Measurements from ENCODE around the gene STX18. TPM values are rescaled to one million over a fixed set of nuclear protein-coding genes. Genes with fewer than 3 reads are reported as not detected.
A peak's percentile ranks its signal among the peaks of the same experiment; 100 is the strongest.
"Not testable (repeated sequence)": the region's sequence is repeated elsewhere in the genome, so short reads cannot be mapped to it uniquely, and the experiment has no call there.

The STX18 gene
- 10 to 100 TPM; 13.3 to 26.6 TPM for total RNA-seq

DNA sequence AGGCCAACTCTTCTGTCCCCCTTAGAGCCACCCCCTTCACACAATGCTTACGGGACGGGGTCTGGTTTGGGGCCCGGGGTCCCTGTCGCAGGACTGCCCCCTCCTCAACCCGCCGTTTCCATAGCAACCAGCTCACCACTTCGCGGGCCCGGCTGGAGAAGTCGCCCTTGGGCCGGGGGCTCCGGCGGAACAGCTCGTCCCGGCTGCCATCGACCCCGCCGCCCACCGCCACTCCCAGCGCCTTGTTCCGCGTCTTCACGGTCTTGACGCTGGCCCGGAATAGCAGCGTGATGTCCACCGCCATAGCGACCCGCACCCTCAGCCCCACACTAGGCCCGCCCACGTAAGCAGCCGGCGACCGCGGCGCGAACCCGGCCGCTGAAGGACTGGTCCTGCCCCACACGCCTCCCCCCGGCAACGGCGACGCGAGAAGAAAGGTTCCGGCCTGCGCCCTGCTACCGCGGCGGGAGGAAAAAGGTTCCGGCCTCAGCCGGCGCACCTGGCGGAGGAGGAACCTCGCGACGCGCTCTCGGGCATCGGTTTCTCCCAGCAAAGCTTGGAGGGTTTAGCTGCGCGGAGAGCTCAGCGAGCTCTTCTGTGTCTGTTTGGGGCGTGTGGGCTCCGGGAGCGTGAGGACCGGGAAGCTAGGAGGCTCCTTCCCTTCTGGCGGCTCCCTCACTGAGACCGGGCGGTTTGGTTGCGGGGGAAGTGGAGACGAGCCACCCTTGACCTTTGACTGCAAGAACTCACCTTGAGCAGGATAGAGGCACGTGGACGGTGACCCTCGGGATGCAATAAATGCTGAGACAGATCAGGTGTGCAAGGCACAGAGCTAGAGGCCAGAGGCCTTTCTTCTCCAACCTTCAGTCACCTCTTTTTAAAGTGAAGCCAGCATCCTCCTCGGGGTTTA, at the start of gene STX18:
STX18 (minus strand) TSS at position 388 of the 910 bp plus-strand sequence; CDS start at position 304, 84 bp downstream.
- ATAC-seq, result peak; percentile 91 to 97
- H3K36me3 Mint-ChIP-seq, result peaks cover 6 to 18% of the 10 kb centered on the region in 2 donors
- peak; percentile 86 to 92 for DNase-seq (ENCODE audit: low spot score in 2 of 2)
- H3K9me3 Mint-ChIP-seq, result no peaks in the 10 kb centered on the region
- peak within 1 kb of the TSS; percentile 88 to 97 for H3K27ac Mint-ChIP-seq

DNA sequence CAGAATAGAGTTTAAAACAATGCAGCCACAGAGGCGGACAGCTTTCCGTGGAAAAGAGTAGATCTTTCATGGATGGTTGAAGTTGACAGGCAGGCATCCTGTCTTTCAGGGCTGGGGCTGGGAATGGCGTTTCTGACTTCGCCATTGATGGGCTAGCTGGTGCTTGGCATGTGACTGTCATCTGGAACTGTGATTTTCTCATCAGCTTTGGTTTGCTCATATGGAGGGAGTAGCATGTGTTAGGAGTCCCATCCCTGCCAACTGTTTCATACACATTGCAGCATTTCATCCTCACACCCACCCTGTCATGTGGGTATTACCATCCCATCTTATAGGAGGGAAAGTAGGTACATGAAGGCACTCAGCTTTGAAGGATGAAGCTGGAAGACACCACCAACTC, 49.2 kb upstream of the STX18 start:
- H3K27ac Mint-ChIP-seq, result no peak overlapping the region
- DNase-seq (ENCODE audit: low spot score in 2 of 2), result no peak
- ATAC-seq, result no peak
- H3K36me3 Mint-ChIP-seq, result peaks cover 34 to 44% of the 10 kb centered on the region in 2 donors
- peaks cover 22 to 30% of the 10 kb centered on the region in 2 donors for H3K9me3 Mint-ChIP-seq

- ATAC-seq (no peak), DNase-seq (ENCODE audit: low spot score in 2 of 2) (no peak)
- Mint-ChIP-seq H3K9me3 (peaks cover 21 to 24% of the 10 kb centered on the region in 2 donors), H3K36me3 (peaks cover 32 to 39% of the 10 kb centered on the region in 2 donors), H3K27ac (no peak overlapping the region)
These were observed 48.7 kb upstream of the STX18 start for GRCh38 chr4:4590546-4590945.

DNA sequence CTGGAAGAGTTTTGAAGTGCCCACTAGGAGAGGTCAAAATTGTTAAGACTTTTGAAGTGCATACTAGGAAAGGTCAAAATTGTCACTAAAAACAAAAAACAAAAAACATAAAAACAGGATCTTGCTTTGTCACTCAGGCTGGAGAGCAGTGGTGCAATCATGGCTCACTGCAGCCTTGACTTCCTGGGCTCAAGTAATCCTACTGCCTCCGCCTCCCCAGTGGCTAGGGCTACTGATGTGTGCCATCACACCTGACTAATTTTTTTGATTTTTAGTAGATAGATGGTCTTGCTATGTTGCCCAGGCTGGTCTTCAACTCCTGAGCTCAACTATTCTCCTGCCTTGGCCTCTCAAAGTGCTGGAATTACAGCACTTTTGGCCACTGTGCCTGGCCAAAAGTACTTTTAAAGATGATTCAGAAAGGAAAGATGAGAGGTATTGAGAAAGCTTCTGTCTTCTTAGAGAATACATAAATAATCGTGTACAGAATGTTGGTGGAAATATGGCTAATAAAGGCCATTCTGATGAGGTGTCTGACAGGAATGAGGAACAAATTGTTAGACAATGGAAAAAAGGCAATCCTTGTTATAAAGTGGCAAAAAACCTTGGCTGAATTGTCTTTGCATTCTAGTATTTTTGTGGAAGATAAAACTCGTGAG, 43.3 kb upstream of the STX18 start:
- peaks cover 5 to 12% of the 10 kb centered on the region in 2 donors for H3K9me3 Mint-ChIP-seq
- no peak for DNase-seq (ENCODE audit: low spot score in 2 of 2)
- H3K36me3 Mint-ChIP-seq, result peaks cover 17 to 18% of the 10 kb centered on the region in 2 donors
- H3K27ac Mint-ChIP-seq, result no peak overlapping the region
- ATAC-seq, result no peak

DNA sequence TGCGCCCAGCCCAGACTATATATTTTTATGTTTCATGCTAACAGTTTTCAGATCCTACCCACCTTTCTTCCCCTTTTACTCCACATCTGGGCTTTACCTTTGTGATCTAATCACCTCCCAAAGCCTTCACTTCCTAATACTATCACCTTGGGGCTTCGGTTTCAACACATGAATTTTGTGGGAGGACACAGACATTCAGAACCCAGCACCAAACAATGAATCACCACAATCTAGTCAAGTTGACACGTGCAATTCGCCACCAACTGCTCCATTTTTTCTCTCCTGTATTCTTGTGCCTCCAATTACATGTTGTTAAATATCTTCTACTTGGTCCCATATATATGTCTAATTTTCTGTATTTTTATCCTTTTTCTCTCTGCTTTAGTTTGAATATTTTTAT, 41.8 kb upstream of the STX18 start:
- H3K27ac Mint-ChIP-seq, result no peak overlapping the region
- DNase-seq (ENCODE audit: low spot score in 2 of 2) (no peak), ATAC-seq (no peak)
- peaks cover 17 to 18% of the 10 kb centered on the region in 2 donors for H3K36me3 Mint-ChIP-seq
- H3K9me3 Mint-ChIP-seq, result peaks cover 5 to 12% of the 10 kb centered on the region in 2 donors

- Mint-ChIP-seq H3K36me3 (peaks cover 17 to 18% of the 10 kb centered on the region in 2 donors), H3K27ac (no peak overlapping the region), H3K9me3 (peaks cover 5 to 12% of the 10 kb centered on the region in 2 donors)
- ATAC-seq, result no peak
- no peak for DNase-seq (ENCODE audit: low spot score in 2 of 2)
These were observed 40.8 kb upstream of the STX18 start for GRCh38 chr4:4582653-4583052.

DNA sequence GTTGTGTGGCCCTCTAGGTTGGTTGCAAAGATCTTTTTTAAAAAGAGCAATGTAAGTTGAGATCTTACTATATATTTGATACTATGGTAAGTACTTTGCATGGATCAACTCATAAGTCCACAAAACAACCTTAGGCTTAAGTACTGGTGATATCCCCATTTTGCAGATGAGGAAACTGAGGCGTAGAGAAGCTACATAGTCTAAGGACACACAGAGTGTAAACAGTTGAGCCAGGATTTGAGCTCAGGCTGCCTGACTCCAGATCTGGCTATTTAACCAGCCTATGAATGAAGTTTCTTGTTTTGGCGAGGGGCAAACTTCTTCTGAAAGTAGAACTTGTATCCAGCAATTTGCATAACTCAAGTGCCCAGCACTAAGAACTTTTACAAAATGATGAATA, 38.6 kb upstream of the STX18 start:
- peaks cover 4 to 12% of the 10 kb centered on the region in 2 donors for H3K9me3 Mint-ChIP-seq
- peaks cover 15 to 16% of the 10 kb centered on the region in 2 donors for H3K36me3 Mint-ChIP-seq
- ATAC-seq (no peak), DNase-seq (ENCODE audit: low spot score in 2 of 2) (no peak)
- no peak overlapping the region for H3K27ac Mint-ChIP-seq

DNA sequence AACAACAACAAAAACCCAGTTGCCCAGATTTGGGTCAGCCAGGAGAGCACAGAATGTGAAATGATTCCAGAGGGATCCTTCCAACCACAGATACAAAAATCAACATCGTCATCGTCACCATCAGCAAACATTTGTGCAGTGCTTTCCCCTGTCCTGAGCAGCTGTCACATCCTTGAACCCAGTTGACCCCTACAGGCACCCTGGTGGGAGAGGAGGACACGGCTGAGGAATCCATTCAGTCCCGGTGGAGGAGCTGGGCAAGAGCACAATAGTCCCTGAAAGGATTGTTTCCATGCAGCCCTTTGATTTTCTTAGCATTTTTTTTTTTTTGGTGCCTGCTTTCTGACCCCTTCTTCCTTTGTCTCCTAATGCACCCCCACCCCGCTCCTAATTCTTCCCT, 37.1 kb upstream of the STX18 start:
- DNase-seq (ENCODE audit: low spot score in 2 of 2) (no peak), ATAC-seq (no peak)
- Mint-ChIP-seq H3K27ac (no peak overlapping the region), H3K36me3 (peaks cover 5 to 13% of the 10 kb centered on the region in 2 donors), H3K9me3 (peaks cover 4 to 15% of the 10 kb centered on the region in 2 donors)

GRCh38 chr4:4577359-4577875, 35.6 kb upstream of the STX18 start:
- DNase-seq (ENCODE audit: low spot score in 2 of 2) (no peak), ATAC-seq (no peak)
- Mint-ChIP-seq H3K27ac (no peak overlapping the region), H3K9me3 (peaks cover 4 to 9% of the 10 kb centered on the region in 2 donors), H3K36me3 (peaks cover 5 to 8% of the 10 kb centered on the region in 2 donors)

DNA sequence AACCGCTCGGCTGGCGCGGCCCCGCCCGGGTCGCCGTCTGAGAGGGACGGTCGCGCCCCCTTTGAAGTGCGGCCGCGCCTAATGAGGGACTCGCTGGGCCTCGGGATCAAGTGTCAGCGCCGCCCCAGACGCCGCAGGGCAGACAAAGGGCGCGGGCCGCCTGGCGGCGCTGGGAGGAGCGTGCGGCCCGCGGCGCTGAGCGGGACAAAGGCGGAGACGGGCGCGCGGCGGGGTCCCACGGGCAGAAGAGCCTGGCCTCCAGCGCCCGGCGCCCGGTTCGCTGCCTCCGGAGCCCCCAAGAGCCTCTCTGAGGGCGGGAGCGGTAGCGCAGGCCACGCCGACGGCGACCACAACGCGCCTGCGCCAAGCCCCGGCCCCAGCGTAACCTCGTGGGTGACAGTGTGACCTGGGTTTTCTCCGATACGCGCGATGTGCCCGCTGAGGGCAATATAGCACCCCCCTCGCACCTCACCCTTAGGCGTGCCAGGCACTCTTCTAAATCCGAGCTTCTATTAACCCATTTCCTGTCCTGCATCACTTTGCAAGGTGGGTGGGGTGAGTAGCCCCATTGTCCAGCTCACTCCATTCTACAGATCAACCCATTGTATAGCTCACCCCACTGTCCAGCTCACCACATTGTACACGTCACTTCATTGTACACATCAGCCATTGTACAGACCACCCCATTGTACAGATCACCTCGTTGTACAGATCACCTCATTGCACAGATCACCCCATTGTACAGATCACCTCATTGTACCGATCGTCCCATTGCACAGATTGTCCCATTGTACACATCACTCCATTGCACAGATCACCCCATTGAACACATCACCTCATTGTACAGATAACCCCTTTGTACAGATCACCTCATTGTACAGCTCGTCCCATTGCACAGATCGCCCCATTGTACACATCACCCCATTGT, 33.7 kb upstream of the STX18 start:
- DNase-seq (ENCODE audit: low spot score in 2 of 2), result peak in 1 of 2 donors; percentile 57
- Mint-ChIP-seq H3K9me3 (peaks cover 4 to 9% of the 10 kb centered on the region in 2 donors), H3K36me3 (peaks cover 5 to 8% of the 10 kb centered on the region in 2 donors), H3K27ac (peak overlapping the region in 1 of 2 donors; percentile 38)
- ATAC-seq, result peak; percentile 90

- Mint-ChIP-seq H3K27ac (peak overlapping the region in 1 of 2 donors; percentile 38), H3K9me3 (peaks cover 4 to 14% of the 10 kb centered on the region in 2 donors), H3K36me3 (peaks cover 10 to 13% of the 10 kb centered on the region in 2 donors)
- peak in 1 of 2 donors; percentile 6 for ATAC-seq
- no peak for DNase-seq (ENCODE audit: low spot score in 2 of 2)
These were observed 32.9 kb upstream of the STX18 start for GRCh38 chr4:4574792-4575191.

GRCh38 chr4:4574052-4574451, 32.2 kb upstream of the STX18 start:
- Mint-ChIP-seq H3K9me3 (peaks cover 4 to 20% of the 10 kb centered on the region in 2 donors), H3K27ac (no peak overlapping the region), H3K36me3 (peaks cover 17 to 21% of the 10 kb centered on the region in 2 donors)
- ATAC-seq (no peak), DNase-seq (ENCODE audit: low spot score in 2 of 2) (no peak)

DNA sequence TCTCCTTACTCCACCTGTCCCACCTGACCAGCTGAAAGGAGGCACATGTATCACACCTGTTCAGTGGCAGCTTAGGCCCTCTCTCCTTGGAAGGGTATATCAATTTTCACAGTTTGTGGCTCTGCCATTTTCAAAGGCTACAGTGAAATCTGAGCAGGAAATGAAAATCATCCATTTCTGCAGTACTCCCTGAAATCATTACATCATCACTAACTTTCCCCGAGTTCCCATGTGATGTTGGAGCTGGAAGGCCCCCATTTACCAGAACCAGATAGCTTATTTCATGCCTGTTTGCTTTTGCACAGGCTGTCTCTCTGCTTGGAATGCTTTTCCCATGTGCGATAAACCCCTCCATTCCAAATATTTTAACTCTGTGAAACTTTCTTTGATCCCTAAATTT, 31.0 kb upstream of the STX18 start:
- no peak for ATAC-seq
- peaks cover 22 to 23% of the 10 kb centered on the region in 2 donors for H3K36me3 Mint-ChIP-seq
- no peak for DNase-seq (ENCODE audit: low spot score in 2 of 2)

GRCh38 chr4:4569861-4570260, 28.0 kb upstream of the STX18 start:
- peak overlapping the region in 1 of 2 donors; percentile 47 for H3K27ac Mint-ChIP-seq
- ATAC-seq, result not testable (repeated sequence)

More for the DNA sequence above, 31.0 kb upstream of the STX18 start:
- Mint-ChIP-seq H3K27ac (no peak overlapping the region), H3K9me3 (peaks cover 4 to 20% of the 10 kb centered on the region in 2 donors)

GRCh38 chr4:4568806-4569427, 27.1 kb upstream of the STX18 start:
- peak overlapping the region in 1 of 2 donors; percentile 11 for H3K27ac Mint-ChIP-seq
- H3K9me3 Mint-ChIP-seq, result peaks cover 0 to 11% of the 10 kb centered on the region in 2 donors
- ATAC-seq (no peak), DNase-seq (ENCODE audit: low spot score in 2 of 2) (no peak)
- H3K36me3 Mint-ChIP-seq, result peaks cover 23 to 24% of the 10 kb centered on the region in 2 donors

More at GRCh38 chr4:4569861-4570260, 28.0 kb upstream of the STX18 start:
- Mint-ChIP-seq H3K36me3 (peaks cover 18 to 19% of the 10 kb centered on the region in 2 donors), H3K9me3 (peaks cover 0 to 16% of the 10 kb centered on the region in 2 donors)
- DNase-seq (ENCODE audit: low spot score in 2 of 2), result not testable (repeated sequence)
